H1 (cell line): ENCODE measurements around the gene ZNF536. TPM values are rescaled to one million over a fixed set of nuclear protein-coding genes. Genes with fewer than 3 reads are reported as not detected.

Experiments
- CTCF ChIA-PET: fragments of 300-600 bp; sonication (Branson Sonifier 250); formaldehyde crosslinking; loops from one replicate; lab custom pipeline; 2021; ENCODE audit not compliant: partially characterized antibody; lab: Charles Lee
- POLR2A ChIA-PET: fragments of 300-600 bp; sonication (Branson Sonifier 250); formaldehyde crosslinking; loops from one replicate; lab custom pipeline; 2021; ENCODE audit warnings: inconsistent platforms; ENCODE audit not compliant: partially characterized antibody; lab: Charles Lee
- DNase-seq, 2 experiments: peaks; one replicate each; pipeline versions ENCODE4 v3.0.0 to v3.0.0-alpha.2; 2010 to 2022; ENCODE audit warnings: low spot score in 2 of 2, low read depth in 1 of 2, mixed read lengths in 1 of 2
- FAIRE-seq: peaks from 2 replicates; lab custom pipeline; 2011; peaks lifted over from hg19 to GRCh38; lab: Jason Lieb, UNC
- H2AFZ ChIP-seq: 2 replicates; pipeline ENCODE4 v1.8.1; 2012; ENCODE audit warnings: low read length, inconsistent platforms
- H2AK5ac ChIP-seq: 2 replicates; pipeline ENCODE4 v1.6.1; 2013; ENCODE audit warnings: low read depth, low read length
- H2BK120ac ChIP-seq: replicated peaks from 2 replicates; pipeline ENCODE3; 2013; ENCODE audit warnings: low read depth, low read length, inconsistent platforms
- H2BK12ac ChIP-seq: 2 replicates; pipeline ENCODE4 v1.6.1; 2013; ENCODE audit warnings: low read depth, low read length
- H2BK15ac ChIP-seq: 2 replicates; pipeline ENCODE4 v1.6.1; 2013; ENCODE audit warnings: low read length
- H2BK20ac ChIP-seq: 2 replicates; pipeline ENCODE4 v1.6.1; 2013; ENCODE audit warnings: low read length
- H2BK5ac ChIP-seq: 2 replicates; pipeline ENCODE4 v1.6.1; 2013; ENCODE audit warnings: low read depth, low read length
- H3K14ac ChIP-seq: 2 replicates; pipeline ENCODE4 v1.6.1; 2013; ENCODE audit warnings: inconsistent platforms; ENCODE audit not compliant: insufficient read length
- H3K18ac ChIP-seq: 2 replicates; pipeline ENCODE4 v1.6.1; 2013; ENCODE audit warnings: low read length; ENCODE audit errors: extremely low read depth
- H3K23ac ChIP-seq: 2 replicates; pipeline ENCODE4 v1.6.1; 2013; ENCODE audit warnings: inconsistent platforms; ENCODE audit not compliant: insufficient read length
- H3K23me2 ChIP-seq: 2 replicates; pipeline ENCODE4 v1.6.1; 2013; ENCODE audit warnings: low read depth, low read length
- H3K27ac ChIP-seq: 2 replicates; pipeline ENCODE4 v1.6.1; 2011; ENCODE audit warnings: low read depth, low read length, inconsistent platforms
- H3K27me3 ChIP-seq, 4 experiments: replicated peaks in 1 of 4; 1 replicate in 1 of 4; 2 replicates in 3 of 4; pipeline versions ENCODE4 v1.6.1 to v1.8.1; 2011 to 2013; ENCODE audit warnings: low read length in 3 of 4, mild to moderate bottlenecking in 3 of 4, inconsistent platforms in 2 of 4, mixed read lengths in 2 of 4, moderate library complexity in 1 of 4; ENCODE audit not compliant: control insufficient read depth in 3 of 4, insufficient read depth in 3 of 4; ENCODE audit errors: extremely low read depth in 1 of 4
- H3K36me3 ChIP-seq, 4 experiments: 2 replicates each; pipeline versions ENCODE4 v1.6.1 to v1.8.1; 2011 to 2013; ENCODE audit warnings: mild to moderate bottlenecking in 4 of 4, low read length in 3 of 4, moderate library complexity in 2 of 4, control low read depth in 1 of 4, inconsistent platforms in 1 of 4; ENCODE audit not compliant: insufficient read depth in 4 of 4, control insufficient read depth in 2 of 4
- H3K4ac ChIP-seq: replicated peaks from 2 replicates; pipeline ENCODE3; 2013; ENCODE audit warnings: low read length, low read depth, mixed read lengths, inconsistent platforms; ENCODE audit not compliant: insufficient read length
- H3K4me1 ChIP-seq, 4 experiments: replicated peaks in 1 of 4; 1 replicate in 1 of 4; 2 replicates in 3 of 4; pipeline versions ENCODE4 v1.6.1 to v1.8.1; 2011 to 2013; ENCODE audit warnings: low read length in 3 of 4, inconsistent platforms in 2 of 4, mixed read lengths in 1 of 4; ENCODE audit not compliant: insufficient read depth in 4 of 4, control insufficient read depth in 3 of 4
- H3K4me2 ChIP-seq, 2 experiments: 2 replicates each; pipeline versions ENCODE4 v1.6.1 to v1.8.1; 2011 to 2013; ENCODE audit warnings: low read depth in 2 of 2, low read length in 2 of 2, control low read depth in 1 of 2, inconsistent platforms in 1 of 2, mild to moderate bottlenecking in 1 of 2; ENCODE audit not compliant: insufficient read depth in 1 of 2
- H3K4me3 ChIP-seq, 4 experiments: fragments of 200-600, 300-600 bp in 1 of 4; sonication (generic), shearing (Covaris generic), sonication (Bioruptor Twin) in 1 of 4; 2 replicates each; pipeline versions ENCODE4 v1.5.1 to v1.8.1; 2011 to 2016; ENCODE audit warnings: low read length in 4 of 4, low read depth in 3 of 4, control low read depth in 2 of 4, inconsistent platforms in 2 of 4, mild to moderate bottlenecking in 2 of 4, mixed read lengths in 1 of 4, moderate library complexity in 1 of 4; ENCODE audit not compliant: insufficient read depth in 2 of 4; ENCODE audit errors: extremely low read depth in 1 of 4
- H3K56ac ChIP-seq: replicated peaks from 2 replicates; pipeline ENCODE3; 2013; ENCODE audit warnings: low read depth, mild to moderate bottlenecking, mixed read lengths, low read length, inconsistent platforms; ENCODE audit not compliant: insufficient read length
- H3K79me1 ChIP-seq: 2 replicates; pipeline ENCODE4 v1.6.1; 2013; ENCODE audit warnings: low read depth, low read length, control low read depth
- H3K79me2 ChIP-seq, 2 experiments: 2 replicates each; pipeline versions ENCODE4 v1.6.1 to v1.8.1; 2012 to 2013; ENCODE audit warnings: low read length in 2 of 2, mild to moderate bottlenecking in 2 of 2, inconsistent platforms in 1 of 2; ENCODE audit not compliant: insufficient read depth in 2 of 2, control insufficient read depth in 1 of 2
- H3K9ac ChIP-seq, 4 experiments: replicated peaks in 1 of 4; 1 replicate in 1 of 4; 2 replicates in 3 of 4; pipeline versions ENCODE4 v1.6.1 to v1.8.1; 2011 to 2013; ENCODE audit warnings: low read depth in 3 of 4, low read length in 3 of 4, control low read depth in 2 of 4, mild to moderate bottlenecking in 2 of 4, moderate library complexity in 2 of 4, inconsistent platforms in 1 of 4; ENCODE audit errors: extremely low read depth in 1 of 4
- H3K9me3 ChIP-seq, 2 experiments: 2 replicates each; pipeline versions ENCODE4 v1.6.1 to v1.8.1; 2012 to 2013; ENCODE audit warnings: mild to moderate bottlenecking in 2 of 2, moderate library complexity in 2 of 2, control low read depth in 1 of 2, inconsistent platforms in 1 of 2, low read depth in 1 of 2, low read length in 1 of 2, mixed read lengths in 1 of 2; ENCODE audit not compliant: insufficient read depth in 2 of 2
- H4K20me1 ChIP-seq, 2 experiments: replicated peaks in 1 of 2; 2 replicates each; pipeline versions ENCODE3 to v1.8.1; 2011 to 2013; ENCODE audit warnings: inconsistent platforms in 2 of 2, low read length in 2 of 2, mild to moderate bottlenecking in 1 of 2; ENCODE audit not compliant: insufficient read depth in 2 of 2, control insufficient read depth in 1 of 2
- H4K5ac ChIP-seq: 2 replicates; pipeline ENCODE4 v1.6.1; 2013; ENCODE audit warnings: low read length, low read depth, mixed read lengths, inconsistent platforms; ENCODE audit not compliant: insufficient read length
- H4K8ac ChIP-seq: 2 replicates; pipeline ENCODE4 v1.8.0; 2013; ENCODE audit warnings: mild to moderate bottlenecking, moderate library complexity, low read length, inconsistent platforms; ENCODE audit not compliant: insufficient read depth; ENCODE audit errors: extremely low read depth
- H4K91ac ChIP-seq: replicated peaks from 2 replicates; pipeline ENCODE3; 2013; ENCODE audit warnings: low read length, mixed read lengths, inconsistent platforms; ENCODE audit not compliant: insufficient read length
- BRCA1 ChIP-seq: IDR thresholded peaks from 2 replicates; pipeline ENCODE4 v1.6.1; 2012; ENCODE audit warnings: low read depth, low read length, improper control_type of control experiment
- WGBS, 2 experiments: shearing (Covaris generic) in 1 of 2; methylation state at CpG; one replicate each; pipeline versions ENCODE4 v1.1.6 to v1.1.7; 2013 to 2015; ENCODE audit warnings: low lambda C conversion rate in 2 of 2, mixed read lengths in 2 of 2, inconsistent platforms in 1 of 2, low coverage in 1 of 2, missing lambda C conversion rate in 1 of 2; ENCODE audit not compliant: insufficient replicate concordance in 2 of 2, insufficient coverage in 1 of 2, insufficient read length in 1 of 2; ENCODE audit errors: extremely low coverage in 1 of 2, missing lambda C conversion rate in 1 of 2; 5-methylcytosine and 5-hydroxymethylcytosine counted together
- polyA plus RNA-seq, 7 experiments: library from polyadenylated mRNA; depleted of rRNA in 3 of 7; stranded (reverse) in 5 of 7; unstranded in 2 of 7; fragments of >200 nt in 5 of 7; fragments of 200-250 nt in 2 of 7; gene quantifications; 1 replicate in 5 of 7; 2 replicates in 1 of 7; 4 replicates in 1 of 7; pipeline versions ENCODE4 v1.2.1 to v1.2.3, GENCODE V29; 2011 to 2013; ENCODE audit warnings: missing spikeins in 2 of 7, mixed read lengths in 2 of 7
- total RNA-seq: library from RNA; stranded (reverse); fragmentation: NEBNext Ultra II Directional; extraction: Animal tissue kit (Norgen Biotek cat#: 25700); gene quantifications from 2 replicates; pipeline ENCODE4 v1.2.1, GENCODE V29; 2021

Gene ZNF536
- total and polyA plus RNA-seq, 2 of the 8 experiments (the other 6 are each of a cell fraction or from before 2014, with no cell fraction given): 0.09 to 0.11 TPM

- no peak overlapping the region for H2BK15ac ChIP-seq
- no peak overlapping the region for H3K14ac ChIP-seq
- H3K27me3 ChIP-seq: no peaks in the 10 kb centered on the region; a peak in 1 of 7 replicates
- no peaks in the 10 kb centered on the region for H3K79me1 ChIP-seq
- no peak for FAIRE-seq
- no peak overlapping the region for H2BK5ac ChIP-seq
- DNase-seq: no peak
- H4K5ac ChIP-seq: no peak overlapping the region
- no peak overlapping the region for H4K91ac ChIP-seq
- H3K56ac ChIP-seq: no peak overlapping the region
- no peak overlapping the region; the same call in 1 of the 2 replicates for H4K8ac ChIP-seq
- WGBS, 2 experiments: 86% methylated on average over 3 of the region's 3 CpGs; no CpG with 5 or more reads in 1 of the 2 experiments
- H3K18ac ChIP-seq: no peak overlapping the region
- no peak overlapping the region for H3K23ac ChIP-seq
- no peaks in the 10 kb centered on the region for H3K4me1 ChIP-seq
- no peaks in the 10 kb centered on the region for H4K20me1 ChIP-seq
- no peak overlapping the region for H3K27ac ChIP-seq
- H2AK5ac ChIP-seq: no peak overlapping the region
- POLR2A ChIA-PET: no interaction called here
- H2BK12ac ChIP-seq: no peak overlapping the region
- no peak overlapping the region for H2BK20ac ChIP-seq
- no peak overlapping the region for H3K9ac ChIP-seq
- no peak overlapping the region for H2AFZ ChIP-seq
- H3K36me3 ChIP-seq: no peaks in the 10 kb centered on the region
- no peak overlapping the region for H3K4me2 ChIP-seq
- CTCF ChIA-PET: interaction anchor here (1.7 kb wide), 1 partner anchor 612 kb away, joined by 4 read pairs; no protein-coding TSS in a partner anchor
- no peak overlapping the region for H3K4ac ChIP-seq
- H3K4me3 ChIP-seq: no peak overlapping the region
- H2BK120ac ChIP-seq: no peak overlapping the region
- H3K9me3 ChIP-seq: no peaks in the 10 kb centered on the region
- H3K79me2 ChIP-seq: no peaks in the 10 kb centered on the region
- H3K23me2 ChIP-seq: peaks cover 5% of the 10 kb centered on the region; the same call in 1 of the 2 replicates
- no peak for TF ChIP-seq BRCA1
These were observed 44.1 kb upstream of the ZNF536 start for GRCh38 chr19:30328096-30328495.
